ENCODE measurements around the gene PTPN3.
"Not testable (repeated sequence)": the region's sequence is repeated elsewhere in the genome, so short reads cannot be mapped to it uniquely, and the experiment has no call there.

The PTPN3 gene

GRCh38 chr9:109401990-109402318 lies 96.2 kb downstream of the PTPN3 start:
- DNase-seq (ENCODE audit: low spot score) (no peak), FAIRE-seq (no peak)

- DNase-seq (ENCODE audit: low spot score) (peak; percentile 73), FAIRE-seq (no peak)
Measured at GRCh38 chr9:109401169-109401989, 96.7 kb downstream of the PTPN3 start.

- FAIRE-seq = no peak
- DNase-seq (ENCODE audit: low spot score) = no peak
Measured at GRCh38 chr9:109399258-109399767, 98.8 kb downstream of the PTPN3 start.

- DNase-seq (ENCODE audit: low spot score) (no peak), FAIRE-seq (no peak)
Measured at GRCh38 chr9:109391176-109391575, 106.9 kb downstream of the PTPN3 start.

GRCh38 chr9:109387856-109388255 lies 110.3 kb downstream of the PTPN3 start:
- DNase-seq (ENCODE audit: low spot score) = no peak
- FAIRE-seq = no peak

GRCh38 chr9:109387206-109387605 lies 110.9 kb downstream of the PTPN3 start:
- DNase-seq (ENCODE audit: low spot score) = no peak
- FAIRE-seq = no peak

GRCh38 chr9:109385499-109385898 lies 112.6 kb downstream of the PTPN3 start:
- no peak for FAIRE-seq

GRCh38 chr9:109383947-109384346 lies 114.2 kb downstream of the PTPN3 start:
- FAIRE-seq (no peak), DNase-seq (ENCODE audit: low spot score) (no peak)

More at GRCh38 chr9:109385499-109385898, 112.6 kb downstream of the PTPN3 start:
- no peak for DNase-seq (ENCODE audit: low spot score)

GRCh38 chr9:109383356-109383755 lies 114.8 kb downstream of the PTPN3 start:
- DNase-seq (ENCODE audit: low spot score) = no peak

GRCh38 chr9:109382585-109382984 lies 115.5 kb downstream of the PTPN3 start:
- no peak for DNase-seq (ENCODE audit: low spot score)
- no peak for FAIRE-seq

More at GRCh38 chr9:109383356-109383755, 114.8 kb downstream of the PTPN3 start:
- FAIRE-seq = no peak

GRCh38 chr9:109382182-109382581 lies 115.9 kb downstream of the PTPN3 start:
- no peak for FAIRE-seq
- DNase-seq (ENCODE audit: low spot score) = no peak

- FAIRE-seq = no peak
Measured at GRCh38 chr9:109381011-109381729, 116.9 kb downstream of the PTPN3 start.

GRCh38 chr9:109379513-109379912 lies 118.6 kb downstream of the PTPN3 start:
- FAIRE-seq (no peak), DNase-seq (ENCODE audit: low spot score) (no peak)

More at GRCh38 chr9:109381011-109381729, 116.9 kb downstream of the PTPN3 start:
- no peak for DNase-seq (ENCODE audit: low spot score)

GRCh38 chr9:109378316-109378715 lies 119.8 kb downstream of the PTPN3 start:
- no peak for DNase-seq (ENCODE audit: low spot score)
- no peak for FAIRE-seq

GRCh38 chr9:109372246-109372645 lies 125.9 kb downstream of the PTPN3 start:
- FAIRE-seq (no peak), DNase-seq (ENCODE audit: low spot score) (no peak)

- FAIRE-seq (no peak), DNase-seq (ENCODE audit: low spot score) (no peak)
Measured at GRCh38 chr9:109371374-109371773, 126.7 kb downstream of the PTPN3 start.

GRCh38 chr9:109369285-109369684 lies 128.8 kb downstream of the PTPN3 start:
- DNase-seq (ENCODE audit: low spot score) (no peak), FAIRE-seq (no peak)

GRCh38 chr9:109360771-109361170 lies 137.3 kb downstream of the PTPN3 start:
- no peak for DNase-seq (ENCODE audit: low spot score)
- no peak for FAIRE-seq

GRCh38 chr9:109358968-109359603 lies 139.0 kb downstream of the PTPN3 start:
- not testable (repeated sequence) for FAIRE-seq

GRCh38 chr9:109355564-109356297 lies 142.4 kb downstream of the PTPN3 start:
- peak; percentile 17 for DNase-seq (ENCODE audit: low spot score)
- no peak for FAIRE-seq

More at GRCh38 chr9:109358968-109359603, 139.0 kb downstream of the PTPN3 start:
- not testable (repeated sequence) for DNase-seq (ENCODE audit: low spot score)

GRCh38 chr9:109354190-109354589 lies 143.9 kb downstream of the PTPN3 start:
- FAIRE-seq = no peak
- DNase-seq (ENCODE audit: low spot score) = no peak
